ENCODE measurements around the gene RDH12.

- TF ChIP-seq SUZ12 (IDR thresholded peaks at IDR 0.05; ENCODE audit: extremely low read depth, insufficient read depth, insufficient read length), result no peak
- TF ChIP-seq YY1 (IDR thresholded peaks at IDR 0.05; ENCODE audit: insufficient read depth, insufficient read length), result no peak
- TF ChIP-seq ZNF274 (IDR thresholded peaks at IDR 0.05; ENCODE audit: low read depth, low read length), result no peak
Measured at GRCh38 chr14:67717048-67717447, 15.4 kb downstream of the RDH12 start.
